HG02970 (cell line): ENCODE data around the gene PLCG1.

ENCODE experiments used
- ATAC-seq: cut with Tn5 transposase; IDR thresholded peaks from one replicate; pipeline ENCODE4 v1.9.1; 2021; ENCODE audit warnings: mild to moderate bottlenecking, moderate library complexity, moderate number of reproducible peaks; ENCODE audit not compliant: unreplicated experiment, low FRiP score

PLCG1 gene

DNA sequence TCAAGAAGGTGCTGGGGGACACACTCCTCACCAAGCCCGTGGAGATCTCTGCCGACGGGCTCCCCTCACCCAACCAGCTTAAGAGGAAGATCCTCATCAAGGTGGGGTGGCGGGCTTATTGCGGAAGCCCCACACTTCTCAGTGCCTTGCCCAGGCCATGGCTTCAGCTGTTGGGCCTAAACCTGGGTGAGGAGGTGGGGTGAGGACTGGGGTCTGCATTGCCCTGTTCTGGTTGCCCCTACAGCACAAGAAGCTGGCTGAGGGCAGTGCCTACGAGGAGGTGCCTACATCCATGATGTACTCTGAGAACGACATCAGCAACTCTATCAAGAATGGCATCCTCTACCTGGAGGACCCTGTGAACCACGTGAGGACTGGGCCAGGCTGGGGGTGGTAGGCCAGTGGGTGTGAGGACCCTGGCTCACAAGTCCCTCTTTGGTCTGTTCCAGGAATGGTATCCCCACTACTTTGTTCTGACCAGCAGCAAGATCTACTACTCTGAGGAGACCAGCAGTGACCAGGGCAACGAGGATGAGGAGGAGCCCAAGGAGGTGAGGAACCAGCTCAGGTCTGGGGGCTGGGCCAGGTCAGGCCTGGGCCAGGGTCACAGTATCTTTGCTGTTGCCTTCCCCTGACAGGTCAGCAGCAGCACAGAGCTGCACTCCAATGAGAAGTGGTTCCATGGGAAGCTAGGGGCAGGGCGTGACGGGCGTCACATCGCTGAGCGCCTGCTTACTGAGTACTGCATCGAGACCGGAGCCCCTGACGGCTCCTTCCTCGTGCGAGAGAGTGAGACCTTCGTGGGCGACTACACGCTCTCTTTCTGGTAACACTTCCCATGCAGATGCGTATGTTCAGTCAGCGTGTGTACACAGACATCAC lies 27.9 kb downstream of the PLCG1 start:
- no peak for ATAC-seq

DNA sequence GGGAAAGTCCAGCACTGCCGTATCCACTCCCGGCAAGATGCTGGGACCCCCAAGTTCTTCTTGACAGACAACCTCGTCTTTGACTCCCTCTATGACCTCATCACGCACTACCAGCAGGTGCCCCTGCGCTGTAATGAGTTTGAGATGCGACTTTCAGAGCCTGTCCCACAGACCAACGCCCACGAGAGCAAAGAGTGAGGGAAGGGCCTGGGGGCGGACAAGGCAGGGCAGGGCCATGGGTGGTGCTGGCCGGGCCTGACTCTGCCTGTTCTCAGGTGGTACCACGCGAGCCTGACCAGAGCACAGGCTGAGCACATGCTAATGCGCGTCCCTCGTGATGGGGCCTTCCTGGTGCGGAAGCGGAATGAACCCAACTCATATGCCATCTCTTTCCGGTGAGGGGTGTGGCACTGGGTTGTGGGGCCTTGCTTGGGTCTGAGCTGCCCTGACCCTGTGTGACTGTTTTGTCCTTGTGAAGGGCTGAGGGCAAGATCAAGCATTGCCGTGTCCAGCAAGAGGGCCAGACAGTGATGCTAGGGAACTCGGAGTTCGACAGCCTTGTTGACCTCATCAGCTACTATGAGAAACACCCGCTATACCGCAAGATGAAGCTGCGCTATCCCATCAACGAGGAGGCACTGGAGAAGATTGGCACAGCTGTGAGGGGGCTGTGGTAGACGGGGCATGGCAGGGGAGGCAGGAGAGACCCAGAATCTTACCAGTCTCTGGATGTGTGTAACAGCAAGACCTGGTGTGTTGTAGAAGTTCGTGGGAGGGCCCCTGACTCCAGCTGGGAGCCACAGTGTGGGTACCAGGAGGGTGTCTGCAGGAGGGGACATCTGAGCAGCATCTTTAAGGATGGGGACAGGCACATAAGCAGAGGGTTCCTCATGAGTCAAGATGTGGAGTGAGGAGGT lies 29.1 kb downstream of the PLCG1 start:
- ATAC-seq, result no peak

DNA sequence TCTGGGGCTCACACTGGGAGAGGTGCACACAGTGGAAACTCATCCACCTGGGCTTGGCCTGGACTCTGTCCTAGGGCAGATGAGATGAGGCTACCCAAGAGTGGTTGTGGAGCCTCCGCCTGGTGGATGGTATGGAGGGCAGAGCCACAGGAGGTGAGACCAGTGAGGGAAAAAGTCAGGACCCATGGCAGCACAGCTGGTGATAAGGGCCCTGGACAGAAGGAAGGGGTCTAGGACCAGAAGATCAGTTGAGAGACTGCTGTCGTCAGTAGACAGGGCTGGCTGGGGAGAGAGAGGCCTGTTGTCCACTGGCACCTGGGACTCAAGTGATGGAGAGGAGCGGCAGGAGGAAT lies 29.8 kb downstream of the PLCG1 start:
- no peak for ATAC-seq

GRCh38 chr20:41167481-41168253 lies 30.3 kb downstream of the PLCG1 start:
- ATAC-seq, result no peak

DNA sequence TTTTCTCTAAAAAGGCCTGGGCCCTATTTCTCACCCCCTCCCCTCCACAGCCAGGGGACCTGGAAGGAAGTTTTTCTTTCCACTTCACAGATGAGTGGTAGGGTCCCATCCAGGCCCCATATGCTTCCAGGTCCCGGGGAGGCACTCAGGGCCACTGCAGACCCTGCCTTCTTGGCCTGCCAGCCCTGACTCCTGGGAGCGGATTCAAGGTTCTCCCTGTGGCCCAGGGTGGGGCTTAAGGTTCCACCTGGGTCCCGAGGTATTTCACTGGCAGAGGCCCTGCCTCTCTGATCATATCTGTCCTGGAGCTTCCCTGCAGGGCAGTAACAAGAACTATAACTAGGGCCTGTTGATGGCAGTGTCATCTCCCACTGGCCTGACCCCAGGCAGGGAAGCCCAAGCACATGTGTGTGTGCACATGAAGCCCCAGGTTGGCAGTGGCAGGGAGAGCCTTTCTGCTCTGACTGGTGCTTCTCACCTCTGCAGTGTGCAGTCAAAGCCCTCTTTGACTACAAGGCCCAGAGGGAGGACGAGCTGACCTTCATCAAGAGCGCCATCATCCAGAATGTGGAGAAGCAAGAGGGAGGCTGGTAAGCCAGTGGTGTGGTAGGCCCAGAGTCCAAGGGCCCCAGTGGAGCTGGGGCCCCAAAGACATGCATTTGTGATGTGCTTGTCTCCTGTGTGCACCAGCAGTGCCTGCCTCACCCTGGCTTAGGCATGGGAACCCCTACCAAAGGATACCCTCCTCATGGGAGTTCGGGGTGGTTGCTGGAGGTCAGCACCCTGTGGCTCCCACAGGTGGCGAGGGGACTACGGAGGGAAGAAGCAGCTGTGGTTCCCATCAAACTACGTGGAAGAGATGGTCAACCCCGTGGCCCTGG lies 31.2 kb downstream of the PLCG1 start:
- no peak for ATAC-seq

GRCh38 chr20:41169162-41169690 lies 31.9 kb downstream of the PLCG1 start:
- ATAC-seq, result no peak

- no peak for ATAC-seq
These were observed 32.5 kb downstream of the PLCG1 start for GRCh38 chr20:41169791-41170351.

DNA sequence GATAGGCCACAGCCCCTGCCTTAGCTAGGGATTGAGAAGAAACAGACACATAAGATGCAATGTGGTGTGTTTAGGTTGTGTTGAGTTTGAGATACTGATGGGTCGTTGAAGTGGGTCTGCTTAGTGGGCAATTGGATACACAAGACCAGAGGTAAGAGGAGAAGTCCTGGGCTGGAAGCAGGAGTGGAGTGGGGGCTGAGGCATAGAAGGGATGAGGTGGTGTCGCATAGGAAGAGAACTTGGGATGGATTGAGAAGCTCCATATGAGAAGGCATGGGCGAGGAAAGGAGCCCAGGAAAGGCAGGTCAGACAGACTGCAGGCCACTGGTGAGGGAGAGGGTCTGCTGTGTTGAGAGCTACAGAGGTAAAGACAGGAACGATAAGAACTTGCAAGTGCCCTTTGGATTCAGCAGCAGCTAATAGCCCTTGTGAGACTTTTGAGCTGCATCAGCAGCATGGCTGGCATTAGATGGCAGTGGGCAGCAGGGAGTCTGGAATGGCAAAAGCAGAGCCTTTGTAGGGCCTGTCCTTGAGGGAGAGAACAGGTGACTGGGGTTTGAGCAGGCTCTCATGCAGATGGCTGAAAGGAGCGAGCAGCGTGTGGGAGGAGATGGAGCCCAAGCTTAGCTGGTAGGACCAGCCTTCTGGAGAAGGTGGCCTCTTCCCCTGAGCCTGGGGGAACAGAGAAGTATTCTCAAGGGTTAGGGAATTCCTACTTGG lies 33.2 kb downstream of the PLCG1 start:
- no peak for ATAC-seq

DNA sequence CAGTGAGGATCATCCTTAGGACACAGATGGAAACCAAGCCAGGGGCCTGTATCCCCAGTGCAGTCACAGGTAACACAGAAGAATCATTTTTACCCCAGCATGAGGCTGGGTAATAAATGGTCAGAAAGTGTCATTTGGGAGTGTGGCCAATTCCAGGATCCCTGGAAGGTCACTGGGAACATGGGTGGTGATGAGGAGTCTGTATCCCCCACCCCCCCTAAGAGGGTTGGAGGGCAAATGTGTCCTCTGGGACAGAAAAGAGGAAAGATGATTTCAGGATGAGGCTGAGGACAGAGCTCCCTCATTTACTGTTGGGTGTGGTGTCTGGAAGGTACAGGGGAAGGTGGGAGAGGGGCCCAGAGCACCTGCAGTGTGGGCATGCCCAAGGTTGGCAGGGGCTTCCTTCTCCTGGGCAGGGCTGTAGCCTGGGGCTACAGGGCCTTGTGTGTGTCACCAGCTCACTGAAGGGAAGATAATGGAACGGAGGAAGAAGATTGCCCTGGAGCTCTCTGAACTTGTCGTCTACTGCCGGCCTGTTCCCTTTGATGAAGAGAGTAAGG lies 34.5 kb downstream of the PLCG1 start:
- no peak for ATAC-seq

- no peak for ATAC-seq
These were observed 35.2 kb downstream of the PLCG1 start for GRCh38 chr20:41172296-41173140.

- no peak for ATAC-seq
These were observed 35.9 kb downstream of the PLCG1 start for GRCh38 chr20:41173161-41173721.

- no peak for ATAC-seq
These were observed 36.5 kb downstream of the PLCG1 start for GRCh38 chr20:41173791-41174341.

GRCh38 chr20:41174373-41174772 lies 37.0 kb downstream of the PLCG1 start:
- ATAC-seq, result no peak

DNA sequence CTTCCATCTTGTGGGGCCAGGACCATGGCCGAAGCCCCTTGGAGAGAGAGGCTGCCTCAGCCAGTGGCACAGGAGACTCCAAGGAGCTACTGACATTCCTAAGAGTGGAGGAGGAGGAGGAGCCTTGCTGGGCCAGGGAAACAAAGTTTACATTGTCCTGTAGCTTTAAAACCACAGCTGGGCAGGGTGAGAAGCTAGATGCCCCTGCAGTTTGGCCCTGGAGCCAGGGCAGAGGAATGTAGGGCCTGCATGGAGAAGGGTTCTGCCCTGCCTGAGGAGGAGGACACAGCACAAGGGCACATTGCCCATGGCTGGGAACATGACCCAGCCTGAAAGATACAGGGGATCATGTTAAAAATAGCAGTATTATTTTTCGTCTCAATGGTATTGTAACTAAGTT lies 37.4 kb downstream of the PLCG1 start:
- ATAC-seq, result no peak

- no peak for ATAC-seq
These were observed 37.9 kb downstream of the PLCG1 start for GRCh38 chr20:41175201-41175651.

DNA sequence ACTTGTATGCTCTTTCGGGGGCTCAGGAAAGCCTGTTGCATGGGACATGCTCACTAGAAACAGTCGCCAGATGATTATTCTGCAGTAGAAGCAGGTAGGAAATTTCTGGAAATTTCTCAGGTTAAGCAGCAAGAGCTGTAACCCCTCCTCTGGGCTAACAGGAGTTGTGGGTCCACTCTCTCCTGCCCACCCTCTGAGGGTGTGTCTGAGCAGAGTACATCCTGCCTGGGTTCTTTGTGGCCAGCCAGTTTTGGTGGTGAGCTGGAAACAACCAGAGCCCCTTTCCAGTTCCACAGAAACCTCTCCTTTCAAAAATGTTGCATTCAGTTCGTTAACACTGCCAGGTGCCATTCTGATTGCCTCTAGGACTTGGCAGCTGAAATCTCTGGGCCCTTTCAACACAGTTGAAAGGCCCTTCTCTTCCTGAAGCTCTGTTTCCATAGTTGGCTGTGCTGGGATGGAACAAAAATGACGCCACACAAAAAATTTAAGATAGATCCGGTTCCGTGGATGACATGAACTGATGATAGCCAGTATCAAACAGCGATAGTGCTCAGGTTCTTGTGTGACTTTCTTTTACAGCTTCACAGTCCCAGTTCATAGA lies 38.5 kb downstream of the PLCG1 start:
- no peak for ATAC-seq
